Smooth muscle cell (in vitro differentiated cells): Measurements from ENCODE around the gene CLTC. TPM values are rescaled to one million over a fixed set of nuclear protein-coding genes. Genes with fewer than 3 reads are reported as not detected.
A peak's percentile ranks its signal among the peaks of the same experiment; 100 is the strongest.

Experiments used
- DNase-seq: peaks from one replicate; lab custom pipeline; 2025; ENCODE audit not compliant: unreplicated experiment; lab: John Stamatoyannopoulos, UW
- H2AFZ ChIP-seq: fragments of 200-600 bp; sonication (generic); 2 replicates; pipeline ENCODE4 v1.6.0; 2016; ENCODE audit warnings: antibody characterized with exemption, low read depth, mild to moderate bottlenecking
- H3F3A ChIP-seq: fragments of 200-600 bp; sonication (generic); 2 replicates; pipeline ENCODE4 v1.6.0; 2017; ENCODE audit warnings: antibody characterized with exemption, low read depth
- H3K27ac ChIP-seq: fragments of 200-600 bp; sonication (generic); 2 replicates; pipeline ENCODE4 v1.5.1; 2016; ENCODE audit warnings: low read depth, mild to moderate bottlenecking
- H3K27me3 ChIP-seq: fragments of 200-600 bp; sonication (generic); 2 replicates; pipeline ENCODE4 v1.6.1; 2016; ENCODE audit warnings: low read depth, mild to moderate bottlenecking
- H3K36me3 ChIP-seq: fragments of 200-600 bp; sonication (generic); 2 replicates; pipeline ENCODE4 v1.5.1; 2016; ENCODE audit warnings: low read depth
- H3K4me1 ChIP-seq: fragments of 200-600 bp; sonication (generic); 2 replicates; pipeline ENCODE4 v1.5.1; 2016; ENCODE audit warnings: low read depth
- H3K4me2 ChIP-seq: fragments of 200-600 bp; sonication (generic); 2 replicates; pipeline ENCODE4 v1.6.0; 2016; ENCODE audit warnings: mild to moderate bottlenecking
- H3K4me3 ChIP-seq: fragments of 200-600 bp; sonication (generic); 2 replicates; pipeline ENCODE4 v1.5.1; 2016; ENCODE audit warnings: mild to moderate bottlenecking
- H3K79me2 ChIP-seq: fragments of 200-600 bp; sonication (generic); 2 replicates; pipeline ENCODE4 v1.6.0; 2016; ENCODE audit warnings: low read depth, mild to moderate bottlenecking
- H3K9ac ChIP-seq: fragments of 200-600 bp; sonication (generic); 2 replicates; pipeline ENCODE4 v1.6.0; 2016; ENCODE audit warnings: low read depth
- H3K9me3 ChIP-seq: fragments of 200-600 bp; sonication (generic); replicated peaks from 2 replicates; pipeline ENCODE4 v1.5.1; 2016; ENCODE audit warnings: low read depth
- H4K20me1 ChIP-seq: fragments of 200-600 bp; sonication (generic); 2 replicates; pipeline ENCODE4 v1.6.0; 2016; ENCODE audit warnings: low read depth
- CTCF ChIP-seq: fragments of 200-600 bp; sonication (generic); IDR thresholded peaks from 2 replicates; pipeline ENCODE4 v1.5.1; 2017; ENCODE audit warnings: borderline replicate concordance, mild to moderate bottlenecking, antibody characterized with exemption; ENCODE audit not compliant: insufficient read depth, poor library complexity, severe bottlenecking
- WGBS: methylation state at CpG from one replicate; pipeline ENCODE4 v1.1.7; 2016; ENCODE audit warnings: low lambda C conversion rate; 5-methylcytosine and 5-hydroxymethylcytosine counted together
- polyA plus RNA-seq: library from polyadenylated mRNA; unstranded; fragments of >200 nt; fragmentation: Nextera tagmentation; extraction: Ambion mirVana; gene quantifications from 2 replicates; pipeline ENCODE4 v1.2.1, GENCODE V29; 2016
- total RNA-seq: library from RNA; depleted of rRNA; stranded (reverse); fragments of >200 nt; gene quantifications from 2 replicates; pipeline ENCODE4 v1.2.3, GENCODE V29; 2014

The CLTC gene
- total and polyA plus RNA-seq, 2 experiments from 2014 or later: 102 to 362 TPM

GRCh38 chr17:59649886-59650285 is 30.2 kb downstream of the CLTC start:
- Histone ChIP-seq H3K27ac (peak overlapping the region; percentile 37), H3F3A (peaks cover 13% of the 10 kb centered on the region), H4K20me1 (peaks cover 86% of the 10 kb centered on the region), H3K36me3 (peaks cover 48% of the 10 kb centered on the region), H2AFZ (no peak overlapping the region), H3K4me3 (no peak overlapping the region), H3K4me1 (no peaks in the 10 kb centered on the region), H3K9ac (no peak overlapping the region), H3K27me3 (no peaks in the 10 kb centered on the region), H3K79me2 (peaks cover 92% of the 10 kb centered on the region), H3K9me3 (no peaks in the 10 kb centered on the region), H3K4me2 (no peak overlapping the region)
- DNase-seq: no peak
- TF ChIP-seq CTCF: no peak

GRCh38 chr17:59650642-59651041 is 30.9 kb downstream of the CLTC start:
- Histone ChIP-seq H3K4me3 (no peak overlapping the region), H3K79me2 (peaks cover 92% of the 10 kb centered on the region), H3F3A (peaks cover 13% of the 10 kb centered on the region), H2AFZ (no peak overlapping the region), H3K36me3 (peaks cover 54% of the 10 kb centered on the region), H3K27ac (peak overlapping the region; percentile 5), H3K9ac (no peak overlapping the region), H4K20me1 (peaks cover 86% of the 10 kb centered on the region), H3K27me3 (no peaks in the 10 kb centered on the region), H3K4me2 (no peak overlapping the region), H3K9me3 (no peaks in the 10 kb centered on the region), H3K4me1 (no peaks in the 10 kb centered on the region)
- no peak for TF ChIP-seq CTCF
- no peak for DNase-seq
- 91% methylated on average over 1 of the region's 1 CpG for WGBS

- peaks cover 85% of the 10 kb centered on the region for H4K20me1 ChIP-seq
- H3K27ac ChIP-seq: peak overlapping the region; percentile 5
- no peak overlapping the region for H3K4me2 ChIP-seq
Observed at GRCh38 chr17:59651346-59651745, 31.7 kb downstream of the CLTC start.

More at GRCh38 chr17:59651346-59651745, 31.7 kb downstream of the CLTC start:
- no peaks in the 10 kb centered on the region for H3K27me3 ChIP-seq
- H3K36me3 ChIP-seq: peaks cover 59% of the 10 kb centered on the region
- H3K9me3 ChIP-seq: no peaks in the 10 kb centered on the region
- no peak for TF ChIP-seq CTCF
- H3K4me1 ChIP-seq: no peaks in the 10 kb centered on the region
- peaks cover 92% of the 10 kb centered on the region for H3K79me2 ChIP-seq
- H3F3A ChIP-seq: peaks cover 20% of the 10 kb centered on the region
- H3K9ac ChIP-seq: no peak overlapping the region
- H2AFZ ChIP-seq: no peak overlapping the region
- no peak overlapping the region for H3K4me3 ChIP-seq
- DNase-seq: no peak
